HS-5 (cell line): Measurements from ENCODE around the gene TFCP2L1.

Experiments
- DNase-seq: peaks from one replicate; pipeline ENCODE4 v3.0.0-alpha.2; 2012; ENCODE audit warnings: low read depth

Gene TFCP2L1

DNA sequence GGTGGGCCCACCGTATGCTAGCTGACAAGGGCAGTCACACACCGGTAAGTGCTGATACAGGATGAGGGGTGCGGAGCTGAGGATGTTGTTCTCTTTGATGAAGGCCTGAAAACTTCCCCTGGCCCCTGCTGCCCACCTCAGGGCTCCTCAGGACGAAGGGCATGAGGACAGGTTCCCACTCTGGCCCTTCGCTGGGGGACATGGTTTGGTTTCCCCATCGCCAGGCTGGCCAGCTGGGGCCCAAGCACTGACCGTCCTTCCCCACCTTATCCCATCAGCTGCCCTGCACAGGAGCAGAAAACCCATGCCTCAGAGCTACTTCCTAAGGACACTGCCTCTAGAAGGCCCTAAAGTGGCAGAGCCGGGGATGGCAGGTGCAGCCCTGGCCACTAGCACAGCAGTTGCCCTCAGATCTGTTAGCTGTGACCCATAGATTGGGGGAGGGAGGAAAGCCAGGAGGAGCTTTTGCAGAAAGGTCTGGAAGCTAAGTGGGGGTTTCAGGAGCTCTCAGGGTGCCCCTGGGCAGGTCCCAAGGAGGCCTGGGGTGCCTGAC is 66.5 kb downstream of the TFCP2L1 start:
- DNase-seq = no peak

DNA sequence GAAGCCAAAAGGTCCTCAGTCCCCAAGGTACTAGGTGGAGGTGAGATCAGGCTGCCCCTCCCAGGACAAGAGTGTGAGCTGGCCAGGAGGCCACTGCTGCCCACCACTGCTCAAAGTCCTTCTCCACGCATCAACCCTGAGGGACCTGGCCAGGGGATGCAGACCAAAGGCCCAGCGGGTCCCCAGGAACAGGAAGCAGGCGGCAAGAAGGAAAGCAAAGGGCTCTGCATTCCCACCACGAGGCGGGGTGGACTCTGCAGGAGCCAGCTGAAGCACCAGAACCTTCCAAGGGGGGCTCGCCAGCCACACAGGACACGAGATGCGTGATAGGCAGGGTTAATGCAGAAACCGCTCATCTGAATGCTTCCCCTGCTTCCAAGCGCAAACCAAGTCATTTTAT is 67.4 kb downstream of the TFCP2L1 start:
- DNase-seq = no peak

DNA sequence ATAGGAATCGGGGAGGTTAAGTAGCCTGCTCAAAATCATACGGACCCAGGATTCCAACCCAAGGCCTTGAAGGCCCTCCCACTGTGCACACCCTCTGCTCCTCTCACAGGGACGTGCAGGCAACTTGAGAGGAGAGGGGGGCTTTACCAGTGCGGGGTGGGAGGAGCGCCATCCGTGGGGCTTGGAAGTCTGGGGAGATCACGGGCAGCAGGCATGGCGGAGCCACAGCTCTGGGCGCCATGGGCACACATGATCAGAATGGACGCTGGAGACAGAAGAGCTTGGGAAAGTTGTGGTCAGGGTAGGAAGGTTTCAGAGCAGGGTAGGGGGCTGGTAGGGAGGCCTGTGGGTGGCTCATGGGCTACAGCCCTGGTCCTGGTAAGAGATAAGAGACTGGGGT is 70.7 kb downstream of the TFCP2L1 start:
- no peak for DNase-seq

DNA sequence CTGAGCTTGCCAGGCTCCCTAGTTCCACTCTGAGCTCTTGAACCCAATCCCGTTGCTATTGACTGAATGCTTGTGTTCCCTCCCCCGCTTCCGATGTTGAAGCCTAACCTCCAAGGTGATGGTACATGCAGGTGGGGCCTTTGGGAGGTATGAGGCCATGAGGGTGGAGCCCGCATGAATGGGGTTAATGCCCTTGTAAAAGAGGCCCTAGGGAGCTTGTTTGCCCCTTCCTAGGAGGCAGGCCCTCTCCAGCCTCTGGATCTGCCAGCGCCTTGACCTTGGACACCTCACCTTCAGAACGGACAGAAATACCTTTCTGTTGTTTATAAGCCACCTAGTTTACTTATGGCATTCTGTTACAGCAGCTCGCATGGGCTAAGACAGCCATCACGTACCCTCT is 71.6 kb downstream of the TFCP2L1 start:
- no peak for DNase-seq

DNA sequence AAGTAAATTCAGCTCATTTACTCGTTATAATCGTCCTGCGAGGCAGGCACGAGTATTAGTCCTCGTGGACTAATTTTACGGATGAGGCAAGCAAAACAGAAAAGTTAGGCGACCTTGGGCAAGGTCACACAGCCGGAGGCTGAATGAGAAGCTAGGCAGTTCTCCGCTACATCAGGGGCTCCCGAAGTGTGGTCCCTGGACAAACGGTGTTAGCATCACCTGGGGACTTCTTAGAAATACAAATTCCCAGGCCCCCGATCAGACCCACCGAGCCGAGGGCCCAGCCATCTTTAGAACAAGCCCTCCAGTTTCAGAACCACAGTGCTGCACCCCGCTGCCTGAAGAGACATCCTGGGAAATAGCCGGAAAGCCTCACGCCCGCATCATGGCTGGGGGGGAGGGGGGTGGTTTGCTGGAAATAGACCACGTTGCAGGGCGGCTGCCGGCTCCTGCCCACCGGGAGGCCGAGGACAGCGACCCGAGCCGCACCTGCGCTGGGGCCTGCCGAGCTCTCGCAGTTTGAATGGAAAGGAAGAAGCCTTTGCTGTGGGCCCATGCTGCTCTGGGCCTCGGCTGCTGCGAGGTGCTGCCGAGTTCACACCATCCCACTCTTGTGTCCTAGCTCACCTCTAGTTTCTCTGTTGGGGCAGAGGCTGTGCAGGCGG is 72.2 kb downstream of the TFCP2L1 start:
- no peak for DNase-seq

DNA sequence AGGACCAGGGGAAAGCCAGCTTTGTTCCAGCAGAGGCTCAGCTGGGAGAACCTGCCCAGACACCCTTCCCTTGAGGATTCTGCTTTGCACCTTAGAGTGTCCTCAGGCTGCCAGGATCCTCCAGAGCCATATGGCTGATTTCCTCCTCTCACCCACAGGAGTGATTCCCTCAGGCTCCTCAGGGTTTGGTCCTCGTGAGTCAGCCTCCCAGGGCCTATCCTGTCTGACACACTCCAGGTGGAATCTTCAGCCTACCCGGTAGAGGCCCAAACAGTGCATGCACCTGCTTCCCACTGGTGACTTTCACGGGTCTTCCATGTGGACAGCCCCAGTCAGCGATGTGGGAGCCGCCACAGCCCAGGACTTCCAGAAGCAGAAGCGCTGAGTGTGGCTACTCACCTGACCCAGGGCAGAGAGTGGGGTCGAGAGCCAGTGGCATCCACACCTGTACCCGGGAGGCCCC is 73.3 kb downstream of the TFCP2L1 start:
- DNase-seq = no peak

DNA sequence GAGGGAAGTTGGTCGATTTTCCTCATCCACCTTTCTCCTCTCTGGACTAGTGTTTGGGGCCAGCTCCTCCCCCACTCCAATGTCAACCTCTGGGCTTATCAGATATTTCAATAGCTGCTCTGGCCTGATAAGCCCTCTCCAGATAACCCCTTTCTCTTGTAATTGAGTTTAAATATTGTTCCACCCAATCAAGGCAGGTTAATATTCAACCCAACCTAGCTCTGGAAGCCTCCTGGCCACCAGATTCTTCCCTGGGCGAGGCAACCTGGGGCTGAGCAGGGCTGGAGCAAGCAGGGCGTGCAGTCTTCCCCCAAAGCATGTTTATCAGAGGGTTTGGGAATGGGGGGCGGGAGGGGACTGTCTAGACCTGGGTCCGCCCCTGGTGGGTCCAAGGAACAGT is 73.8 kb downstream of the TFCP2L1 start:
- DNase-seq = no peak

DNA sequence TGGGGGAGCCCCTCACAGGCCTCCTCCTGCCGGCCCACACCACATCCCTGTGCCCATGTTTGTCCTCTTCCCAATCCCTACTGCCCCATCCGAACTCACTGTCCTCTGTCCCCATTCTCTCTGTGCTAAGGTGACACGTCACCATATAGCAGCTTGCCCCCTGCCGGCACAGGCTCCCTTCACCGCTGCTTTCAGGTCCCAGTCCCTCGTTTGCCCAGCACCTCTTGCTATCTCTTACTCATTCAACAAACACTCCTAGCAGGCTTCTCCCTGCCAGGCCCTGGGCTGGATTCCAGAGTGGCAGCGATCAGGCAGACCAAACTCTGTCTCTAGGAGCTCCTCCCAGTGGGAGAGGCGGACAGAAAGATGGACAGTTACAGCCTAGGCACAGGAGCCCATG is 74.3 kb downstream of the TFCP2L1 start:
- DNase-seq = no peak

DNA sequence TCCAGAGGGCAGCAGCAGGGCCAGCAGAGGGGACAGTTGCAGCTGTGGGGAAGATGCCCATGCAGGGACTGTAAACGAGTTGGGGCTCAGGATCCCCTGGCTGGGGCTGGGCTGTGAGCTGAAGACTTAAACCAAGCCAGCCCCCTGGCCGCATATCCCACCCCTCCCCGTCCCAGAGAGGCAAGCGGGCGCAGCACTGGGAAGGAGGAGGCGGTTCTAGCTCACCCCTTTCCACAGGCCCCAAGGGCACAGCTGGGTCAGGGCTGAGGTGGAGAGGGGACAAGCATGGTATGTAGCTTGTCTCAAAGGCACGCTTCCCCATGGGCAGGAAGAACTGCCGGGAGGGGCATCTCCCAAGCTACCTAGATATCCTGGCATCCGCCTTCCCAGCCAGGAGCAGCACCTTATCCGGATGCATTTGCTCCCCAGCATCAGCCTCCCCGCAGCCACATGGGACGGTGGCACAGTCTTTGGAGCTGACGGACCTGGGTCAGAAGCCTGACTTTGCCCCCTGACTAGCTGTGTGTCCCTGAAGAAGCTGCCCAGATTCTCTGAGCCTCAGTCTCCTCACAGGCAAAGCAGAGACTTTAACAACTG is 75.9 kb downstream of the TFCP2L1 start:
- no peak for DNase-seq

DNA sequence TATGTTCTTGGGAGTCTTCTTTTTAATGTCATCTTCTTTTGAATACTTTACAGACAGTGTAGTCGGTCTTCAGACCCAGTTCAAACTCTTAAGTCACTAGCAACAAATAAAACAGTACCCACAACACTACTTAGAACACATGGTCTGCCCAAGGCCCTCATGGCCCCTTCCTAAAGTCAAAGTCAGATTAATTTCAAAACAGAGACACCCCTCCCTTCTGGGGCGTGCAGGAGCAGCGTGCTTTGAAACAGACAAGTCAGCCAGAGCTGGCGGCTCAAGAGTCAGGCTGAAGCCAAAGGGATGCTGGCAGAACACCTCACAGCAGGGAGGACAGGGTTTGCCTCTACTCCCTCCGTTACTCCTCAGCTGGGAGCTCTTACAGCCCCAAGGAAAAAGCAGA is 77.5 kb downstream of the TFCP2L1 start:
- no peak for DNase-seq

DNA sequence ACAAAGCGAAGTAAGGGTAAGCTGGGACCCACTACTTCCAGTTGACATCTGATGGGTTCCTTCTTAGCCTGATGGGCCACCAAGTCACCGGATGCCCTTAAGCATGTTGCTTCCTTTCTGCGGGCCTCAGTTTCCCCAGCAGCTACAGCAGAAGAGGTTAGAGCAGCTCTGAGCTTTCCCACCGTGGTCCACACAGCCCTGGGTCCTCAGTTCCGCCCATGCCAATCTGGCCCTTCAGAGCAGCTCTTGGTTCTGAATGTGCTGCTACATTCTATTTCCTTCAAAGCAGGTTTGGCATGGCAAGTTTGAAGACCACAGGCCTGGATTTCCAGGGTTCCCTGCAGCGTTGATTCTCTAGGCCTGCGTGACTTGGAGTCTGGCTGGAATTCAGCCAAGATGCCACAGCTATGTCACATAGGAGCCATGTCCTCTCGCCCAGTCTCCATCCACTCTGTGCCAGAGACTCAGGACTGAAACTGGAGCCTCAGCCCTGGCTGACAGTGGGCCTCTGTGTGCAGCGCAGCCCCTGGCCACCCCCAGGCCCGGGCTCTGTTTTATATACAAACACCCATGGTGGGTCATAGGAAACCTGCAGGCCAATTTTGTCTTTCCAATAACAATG is 79.6 kb downstream of the TFCP2L1 start:
- DNase-seq = no peak

DNA sequence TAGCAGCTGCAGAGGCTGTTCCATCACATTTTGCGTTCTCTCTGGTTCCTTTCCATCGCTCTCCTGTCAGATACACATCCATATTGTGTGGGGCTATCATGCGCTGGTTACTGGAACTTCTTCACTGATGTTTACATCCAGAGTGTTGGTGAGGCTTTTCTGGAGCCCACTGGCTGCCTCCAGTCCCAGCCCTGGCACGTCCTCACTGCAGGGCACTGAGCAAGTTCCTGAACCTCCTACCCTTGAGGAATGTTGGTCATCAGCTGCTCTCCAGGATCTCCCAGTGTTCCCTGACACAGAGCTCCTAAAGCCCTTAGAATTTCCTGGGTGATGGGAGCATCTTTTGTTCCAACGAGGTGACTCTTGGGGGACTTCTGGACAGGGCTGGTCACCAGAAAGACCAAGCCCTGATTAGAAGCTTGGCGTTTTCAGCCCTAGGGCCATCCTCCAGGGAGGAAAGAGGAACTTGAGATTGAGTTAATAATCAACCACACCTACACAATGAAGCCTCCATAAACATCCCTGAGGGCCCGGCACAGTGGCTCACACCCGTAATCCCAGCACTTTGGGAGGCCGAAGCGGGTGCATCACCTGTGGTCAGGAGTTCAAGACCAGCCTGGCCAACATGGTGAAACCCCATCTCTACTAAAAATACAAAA is 81.3 kb downstream of the TFCP2L1 start:
- DNase-seq = no peak

DNA sequence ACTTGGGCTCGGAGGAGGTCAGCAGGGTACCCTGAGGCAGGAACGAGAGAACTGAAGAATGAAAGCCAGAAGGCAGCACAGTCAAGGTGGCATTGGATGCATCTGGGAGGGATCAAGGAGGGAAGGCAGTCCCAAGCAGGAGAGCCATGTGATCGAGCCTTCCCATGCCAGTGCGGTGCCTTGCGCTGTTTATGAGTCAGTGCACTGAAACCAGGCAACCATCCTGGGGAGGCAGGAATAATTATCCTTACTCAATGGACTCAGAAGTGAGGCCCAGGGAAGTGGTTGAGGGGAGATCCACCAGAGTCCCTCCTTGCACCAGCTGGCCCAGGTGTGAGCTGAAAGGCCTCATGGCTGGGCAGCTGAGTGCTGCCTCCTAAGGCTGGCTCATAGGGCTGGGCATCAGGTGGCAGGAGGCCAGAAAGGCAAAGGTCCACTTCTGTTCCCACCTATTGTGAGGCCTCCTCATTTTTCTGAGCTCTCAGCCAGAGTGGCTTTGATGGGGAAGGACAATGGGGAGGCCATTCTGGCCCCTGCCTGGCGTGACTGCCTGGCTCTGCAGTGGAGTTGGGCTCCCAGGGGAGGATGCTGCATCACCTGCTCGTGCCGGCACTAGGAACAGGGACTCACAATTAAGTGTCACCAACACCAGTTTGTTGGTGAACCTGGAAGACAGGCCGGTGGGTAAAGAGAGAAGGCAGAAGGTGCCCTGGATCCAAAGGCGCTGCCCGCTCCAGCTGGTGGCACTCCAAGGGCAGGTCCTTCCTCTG is 82.3 kb downstream of the TFCP2L1 start:
- no peak for DNase-seq

DNA sequence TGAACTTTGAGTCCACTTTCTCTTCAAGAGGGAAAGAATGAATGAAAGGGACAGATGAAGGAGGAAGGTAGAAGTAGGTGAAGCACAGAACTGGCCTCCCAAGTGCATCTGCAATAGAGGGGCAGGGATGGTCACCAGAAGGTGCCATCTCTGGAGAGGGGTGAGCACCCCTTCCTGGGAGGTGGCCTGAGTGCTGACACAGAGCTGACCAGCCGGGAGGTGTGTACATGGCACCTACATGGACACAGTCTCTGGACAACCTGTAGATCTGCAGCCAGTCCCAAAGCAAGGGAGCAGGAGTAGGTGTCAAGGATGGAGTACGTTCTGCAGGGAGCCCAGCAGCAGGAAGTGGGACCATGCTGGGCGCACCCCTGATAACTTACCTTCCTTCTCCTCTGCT is 83.2 kb downstream of the TFCP2L1 start:
- no peak for DNase-seq

DNA sequence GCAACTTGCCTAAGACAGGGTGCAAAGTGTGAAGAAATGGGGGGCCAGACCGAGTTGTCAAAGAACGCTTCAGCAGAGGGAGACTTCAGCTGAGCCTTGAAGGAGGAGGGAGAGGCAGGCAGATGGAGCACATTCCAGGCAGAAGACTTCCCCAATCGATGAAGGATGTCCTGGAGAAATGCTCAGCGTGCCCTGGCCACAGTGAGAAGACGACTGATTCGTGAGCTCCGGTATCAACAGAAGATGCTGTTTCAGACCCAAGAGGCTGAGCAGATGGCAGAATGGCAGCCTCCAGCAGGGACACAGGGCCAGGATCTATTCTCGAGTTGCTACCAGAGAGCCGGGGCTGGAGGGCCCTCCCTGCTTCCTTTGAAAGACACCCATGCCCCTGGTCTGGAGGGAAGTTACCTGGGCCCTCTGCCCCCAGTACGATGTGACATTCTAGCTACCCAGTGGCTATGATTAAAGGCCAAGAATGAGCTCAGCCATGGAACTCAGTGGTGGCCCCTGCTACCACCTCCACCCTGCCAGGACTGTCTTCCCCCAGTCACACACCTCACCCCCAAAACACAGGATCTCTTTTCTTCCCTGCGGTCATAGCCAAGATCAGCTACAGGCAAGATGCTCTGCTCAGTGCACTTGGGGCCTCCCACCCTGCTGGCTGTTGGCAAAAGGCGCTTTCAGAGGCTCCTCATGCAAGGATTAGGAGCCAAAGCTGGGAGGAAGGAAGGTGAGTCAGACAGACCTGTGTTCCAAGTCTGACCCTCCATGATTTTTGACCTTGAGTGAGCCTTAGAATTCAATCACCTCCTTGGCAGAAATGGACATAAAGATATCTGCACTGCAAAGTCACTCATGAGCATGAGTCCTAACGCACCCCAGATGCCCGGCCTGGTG is 84.3 kb downstream of the TFCP2L1 start:
- no peak for DNase-seq

DNA sequence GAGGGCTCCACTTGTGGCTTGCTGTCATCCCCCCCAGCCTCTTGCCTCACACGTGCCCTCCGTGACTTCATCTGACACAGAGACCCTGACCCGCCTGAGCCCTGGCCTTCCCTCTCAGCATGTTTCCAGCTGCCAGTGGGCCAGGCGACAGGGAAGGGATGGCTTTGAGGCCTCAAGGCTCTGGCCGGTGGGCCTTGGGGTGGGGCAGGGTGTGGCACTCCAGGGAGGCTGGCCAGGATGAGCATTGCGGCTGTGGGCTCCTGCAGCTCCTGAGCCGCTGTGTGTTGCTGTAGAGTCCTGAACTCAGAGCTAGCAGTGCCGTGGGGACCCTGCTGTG is 85.0 kb downstream of the TFCP2L1 start:
- DNase-seq = no peak

DNA sequence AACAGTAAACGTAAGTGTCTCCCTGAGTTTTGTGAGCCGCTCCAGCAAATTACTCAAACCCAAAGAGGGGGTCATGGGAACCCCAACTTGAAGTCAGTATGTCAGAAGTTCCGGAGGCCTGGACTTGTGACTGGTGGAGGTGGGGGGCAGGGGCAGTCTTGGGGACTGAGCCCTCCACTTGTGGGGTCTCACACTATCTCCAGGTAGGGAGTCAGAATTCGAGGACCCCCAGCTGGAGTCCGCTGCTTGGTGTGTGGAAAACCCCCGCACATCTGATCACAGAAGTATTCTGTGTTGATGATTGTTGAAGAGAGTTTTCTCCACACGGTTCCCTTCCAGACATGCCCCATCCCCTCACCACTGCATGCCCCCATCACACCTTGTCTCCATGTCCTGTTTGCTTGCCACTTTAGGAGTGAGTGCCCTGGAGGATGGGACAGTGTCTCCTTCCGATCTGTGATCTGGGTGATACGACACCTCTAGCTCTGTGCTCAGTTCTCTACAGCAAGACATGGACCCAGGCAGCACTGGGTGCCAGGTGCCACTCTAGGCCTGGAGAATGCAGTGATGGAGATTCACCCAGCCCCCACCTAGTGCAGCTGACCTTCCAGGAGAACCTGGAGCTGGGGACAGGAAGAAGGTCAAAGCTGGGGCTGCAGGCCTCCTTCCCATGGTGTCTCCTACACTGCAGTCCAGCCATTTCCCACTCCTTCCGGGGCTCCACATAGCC is 85.6 kb downstream of the TFCP2L1 start:
- no peak for DNase-seq

DNA sequence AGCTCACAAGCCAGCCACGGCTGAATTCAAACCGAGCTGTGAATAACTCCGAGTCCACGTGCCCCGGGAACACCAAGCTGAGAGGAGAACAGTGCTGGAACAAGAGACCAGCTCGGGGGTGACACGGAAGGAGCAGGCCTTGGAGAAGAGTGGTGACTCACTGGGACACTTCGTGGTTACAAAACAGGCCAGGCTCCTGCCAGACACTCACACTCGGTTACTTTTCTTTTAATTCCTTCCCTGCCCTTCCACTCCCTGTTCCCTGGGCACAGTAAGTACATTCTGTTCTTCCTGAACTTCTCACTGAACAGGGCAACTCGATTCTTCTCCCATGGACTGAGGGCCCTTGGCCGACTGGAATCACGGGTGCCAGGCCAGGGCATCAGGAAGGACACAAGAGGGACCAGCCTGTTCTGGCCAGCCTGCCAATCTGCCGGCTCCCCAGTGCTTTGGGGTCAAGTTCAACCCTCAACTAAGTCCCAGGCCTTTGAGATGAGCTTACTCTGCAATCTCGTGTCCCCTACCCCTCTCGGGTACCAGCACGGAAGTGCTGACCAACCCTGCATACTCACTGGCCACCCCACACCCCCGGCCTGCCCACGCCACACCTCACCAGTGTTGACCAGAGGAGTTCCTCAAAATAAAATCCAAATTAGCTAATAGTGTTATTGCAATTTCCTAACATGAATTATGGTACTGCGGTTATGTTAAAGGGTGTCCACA is 87.5 kb downstream of the TFCP2L1 start:
- peak; percentile 11 for DNase-seq

DNA sequence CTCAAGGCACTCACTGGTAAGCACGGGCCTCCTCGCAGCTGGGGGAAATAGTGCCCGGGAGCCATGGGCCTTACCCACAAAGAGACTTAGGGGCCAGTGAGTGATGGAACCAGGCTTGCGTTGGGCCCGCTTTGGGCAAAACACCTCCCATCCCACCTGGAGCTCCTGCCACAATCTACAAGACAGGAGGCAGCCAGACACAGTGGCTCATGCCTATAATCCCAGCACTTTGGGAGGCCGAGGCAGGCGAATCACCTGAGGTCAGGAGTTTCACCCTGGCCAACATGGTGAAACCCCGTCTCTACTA is 88.2 kb downstream of the TFCP2L1 start:
- DNase-seq = no peak
